Measurements from ENCODE around the gene ADAM23.

The ADAM23 gene

DNA sequence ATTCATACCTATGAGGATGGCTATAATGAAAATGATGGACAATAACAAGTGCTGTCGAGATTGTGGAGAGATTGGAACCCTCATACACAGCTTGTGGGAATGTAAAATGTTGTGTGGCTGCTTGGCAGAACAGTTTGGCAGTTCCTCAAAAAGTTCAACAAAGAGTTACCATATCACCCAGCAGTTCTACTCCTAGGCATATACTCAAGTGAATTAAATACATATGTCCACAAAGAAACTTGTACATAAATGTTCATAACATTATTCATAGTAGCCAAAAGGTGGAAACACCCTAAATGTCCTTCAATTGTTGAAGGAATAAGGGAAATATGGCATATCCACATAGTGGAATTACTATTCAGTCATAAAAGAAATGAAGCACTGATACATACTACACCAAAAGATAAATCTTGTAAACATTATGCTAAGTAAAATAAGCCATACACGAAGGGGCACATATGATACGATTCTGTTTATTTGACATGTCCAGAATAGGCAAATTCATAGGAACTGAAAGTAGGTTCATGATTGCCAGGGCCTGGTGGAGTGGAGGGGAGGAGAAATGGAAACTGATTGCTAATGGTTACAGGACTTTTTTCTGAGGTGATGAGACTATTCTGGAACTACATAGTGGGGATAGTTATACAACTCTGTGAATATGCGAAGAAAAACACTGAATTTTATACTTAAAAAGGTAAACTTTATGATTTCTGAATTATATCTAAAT lies 92.1 kb downstream of the ADAM23 start:
- H3K4ac ChIP-seq (ENCODE audit: low read length), result no peak overlapping the region
- no peak overlapping the region for H2AK5ac ChIP-seq (ENCODE audit: low read depth, low read length)
- no peak overlapping the region for H2BK5ac ChIP-seq (ENCODE audit: low read length)
- H4K8ac ChIP-seq (ENCODE audit: low read depth, low read length), result no peak overlapping the region
- no peaks in the 10 kb centered on the region for H3K36me3 ChIP-seq (replicated peaks in 1 of 2; ENCODE audit: control insufficient read depth in 2 of 2, insufficient read depth in 2 of 2, low read length in 2 of 2)
- no peaks in the 10 kb centered on the region for H3K79me1 ChIP-seq (ENCODE audit: low read depth, low read length)
- no peak overlapping the region for H3K4me2 ChIP-seq (ENCODE audit: insufficient read depth, low read length, poor library complexity, severe bottlenecking)
- H2BK12ac ChIP-seq (ENCODE audit: low read length), result no peak overlapping the region
- no peak overlapping the region for H3K23ac ChIP-seq (ENCODE audit: low read depth, low read length, poor library complexity)
- WGBS, 2 donors (ENCODE audit: extremely low coverage in 2 of 2, insufficient read length in 2 of 2, insufficient replicate concordance in 1 of 2), result no CpG with 5 or more reads among the region's 4 CpGs
- H3K27me3 ChIP-seq (ENCODE audit: control insufficient read depth in 3 of 3, insufficient read depth in 3 of 3, low read depth in 1 of 3, low read length in 3 of 3), result no peaks in the 10 kb centered on the region
- no peak for DNase-seq (ENCODE audit: low spot score)
- no peaks in the 10 kb centered on the region for H3K9me3 ChIP-seq (replicated peaks in 1 of 2; ENCODE audit: control insufficient read depth in 2 of 2, insufficient read depth in 1 of 2, low read depth in 1 of 2, low read length in 2 of 2)
- no peak overlapping the region for H2BK15ac ChIP-seq (ENCODE audit: low read length)
- no peak overlapping the region for H3K14ac ChIP-seq (ENCODE audit: low read length)
- H3K4me3 ChIP-seq (ENCODE audit: low read length in 2 of 2), result no peak overlapping the region
- H3K27ac ChIP-seq (replicated peaks; ENCODE audit: low read length), result no peak overlapping the region
- no peak overlapping the region for H2AFZ ChIP-seq (ENCODE audit: low read length)
- H3K18ac ChIP-seq (ENCODE audit: low read length), result no peak overlapping the region
- no peak overlapping the region for H4K91ac ChIP-seq (ENCODE audit: low read depth, low read length, poor library complexity)
- peaks cover 0 to 1% of the 10 kb centered on the region in 2 donors for H3K4me1 ChIP-seq (ENCODE audit: control insufficient read depth in 2 of 2, insufficient read depth in 1 of 2, low read depth in 1 of 2, low read length in 2 of 2)
- H2BK120ac ChIP-seq (ENCODE audit: low read depth, low read length), result no peak overlapping the region
- no peak overlapping the region for H3K9ac ChIP-seq (ENCODE audit: low read depth, low read length, poor library complexity)

DNA sequence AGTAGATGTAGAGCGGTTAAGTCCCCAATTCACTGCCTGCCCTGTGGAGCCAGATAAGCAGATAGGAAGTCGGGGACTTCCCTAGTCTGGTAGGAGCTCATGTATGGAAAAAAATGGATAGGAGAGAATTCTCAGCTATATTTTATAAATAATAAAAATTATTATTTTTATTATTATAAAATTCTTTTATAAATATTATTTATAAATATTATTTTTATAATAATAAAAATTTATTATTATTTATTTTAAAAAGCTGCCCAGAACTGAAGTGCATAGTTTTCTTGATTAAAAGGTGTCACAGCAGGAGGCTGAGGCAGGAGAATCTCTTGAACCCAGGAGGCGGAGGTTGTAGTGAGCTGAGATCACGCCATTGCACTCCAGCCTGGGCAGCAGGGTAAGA lies 97.4 kb downstream of the ADAM23 start:
- no peak overlapping the region for H4K8ac ChIP-seq (ENCODE audit: low read depth, low read length)
- no peaks in the 10 kb centered on the region for H3K4me1 ChIP-seq (ENCODE audit: control insufficient read depth in 2 of 2, insufficient read depth in 1 of 2, low read depth in 1 of 2, low read length in 2 of 2)
- no peak overlapping the region for H2BK15ac ChIP-seq (ENCODE audit: low read length)
- no peak overlapping the region for H2AK5ac ChIP-seq (ENCODE audit: low read depth, low read length)
- no peak overlapping the region for H3K4ac ChIP-seq (ENCODE audit: low read length)
- no peak overlapping the region for H3K23ac ChIP-seq (ENCODE audit: low read depth, low read length, poor library complexity)
- H4K91ac ChIP-seq (ENCODE audit: low read depth, low read length, poor library complexity), result no peak overlapping the region
- H3K27ac ChIP-seq (replicated peaks; ENCODE audit: low read length), result no peak overlapping the region
- no peak overlapping the region for H3K9ac ChIP-seq (ENCODE audit: low read depth, low read length, poor library complexity)
- no peak for DNase-seq (ENCODE audit: low spot score)
- H3K14ac ChIP-seq (ENCODE audit: low read length), result no peak overlapping the region
- no peaks in the 10 kb centered on the region for H3K36me3 ChIP-seq (replicated peaks in 1 of 2; ENCODE audit: control insufficient read depth in 2 of 2, insufficient read depth in 2 of 2, low read length in 2 of 2)
- H2BK5ac ChIP-seq (ENCODE audit: low read length), result no peak overlapping the region
- no peak overlapping the region for H2BK120ac ChIP-seq (ENCODE audit: low read depth, low read length)
- H3K79me1 ChIP-seq (ENCODE audit: low read depth, low read length), result no peaks in the 10 kb centered on the region
- H2AFZ ChIP-seq (ENCODE audit: low read length), result no peak overlapping the region
- H3K18ac ChIP-seq (ENCODE audit: low read length), result no peak overlapping the region
- H3K27me3 ChIP-seq (ENCODE audit: control insufficient read depth in 3 of 3, insufficient read depth in 3 of 3, low read depth in 1 of 3, low read length in 3 of 3), result no peaks in the 10 kb centered on the region
- WGBS, 2 donors (ENCODE audit: extremely low coverage in 2 of 2, insufficient read length in 2 of 2, insufficient replicate concordance in 1 of 2), result no CpG with 5 or more reads among the region's 4 CpGs
- H2BK12ac ChIP-seq (ENCODE audit: low read length), result no peak overlapping the region
- H3K9me3 ChIP-seq (replicated peaks in 1 of 2; ENCODE audit: control insufficient read depth in 2 of 2, insufficient read depth in 1 of 2, low read depth in 1 of 2, low read length in 2 of 2), result no peaks in the 10 kb centered on the region
- no peak overlapping the region for H3K4me2 ChIP-seq (ENCODE audit: insufficient read depth, low read length, poor library complexity, severe bottlenecking)
- no peak overlapping the region for H3K4me3 ChIP-seq (ENCODE audit: low read length in 2 of 2)

DNA sequence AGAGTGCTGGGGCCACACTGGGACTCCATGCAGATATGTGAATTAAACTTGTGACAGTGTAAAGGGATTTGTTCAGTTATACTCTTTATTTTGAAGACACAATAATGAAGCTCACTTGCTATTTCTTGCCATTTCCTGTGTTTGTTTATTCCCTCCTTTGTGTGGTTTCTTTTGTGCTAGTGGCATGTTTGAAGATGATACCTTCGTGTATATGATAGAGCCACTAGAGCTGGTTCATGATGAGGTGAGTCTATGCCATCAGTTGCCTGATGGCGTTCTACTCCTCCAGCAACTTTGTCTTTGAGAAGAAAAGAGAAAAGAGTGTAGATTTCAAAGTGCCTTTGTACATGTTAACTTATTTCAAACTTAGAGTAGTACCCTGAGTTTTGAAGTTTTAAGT lies 99.7 kb downstream of the ADAM23 start:
- H3K27ac ChIP-seq (replicated peaks; ENCODE audit: low read length), result no peak overlapping the region
- no peaks in the 10 kb centered on the region for H3K27me3 ChIP-seq (ENCODE audit: control insufficient read depth in 3 of 3, insufficient read depth in 3 of 3, low read depth in 1 of 3, low read length in 3 of 3)
- no peak overlapping the region for H2BK120ac ChIP-seq (ENCODE audit: low read depth, low read length)
- no peak overlapping the region for H3K4me2 ChIP-seq (ENCODE audit: insufficient read depth, low read length, poor library complexity, severe bottlenecking)
- no peak overlapping the region for H3K4me3 ChIP-seq (ENCODE audit: low read length in 2 of 2)
- no peak overlapping the region for H2BK5ac ChIP-seq (ENCODE audit: low read length)
- no peak for DNase-seq (ENCODE audit: low spot score)
- no peak overlapping the region for H3K18ac ChIP-seq (ENCODE audit: low read length)
- H2AK5ac ChIP-seq (ENCODE audit: low read depth, low read length), result no peak overlapping the region
- no peak overlapping the region for H3K9ac ChIP-seq (ENCODE audit: low read depth, low read length, poor library complexity)
- H2AFZ ChIP-seq (ENCODE audit: low read length), result no peak overlapping the region
- H2BK15ac ChIP-seq (ENCODE audit: low read length), result no peak overlapping the region
- WGBS, 2 donors (ENCODE audit: extremely low coverage in 2 of 2, insufficient read length in 2 of 2, insufficient replicate concordance in 1 of 2), result no CpG with 5 or more reads among the region's 2 CpGs
- no peak overlapping the region for H4K8ac ChIP-seq (ENCODE audit: low read depth, low read length)
- no peaks in the 10 kb centered on the region for H3K9me3 ChIP-seq (replicated peaks in 1 of 2; ENCODE audit: control insufficient read depth in 2 of 2, insufficient read depth in 1 of 2, low read depth in 1 of 2, low read length in 2 of 2)
- no peak overlapping the region for H3K4ac ChIP-seq (ENCODE audit: low read length)
- H3K36me3 ChIP-seq (replicated peaks in 1 of 2; ENCODE audit: control insufficient read depth in 2 of 2, insufficient read depth in 2 of 2, low read length in 2 of 2), result no peaks in the 10 kb centered on the region
- H4K91ac ChIP-seq (ENCODE audit: low read depth, low read length, poor library complexity), result no peak overlapping the region
- H2BK12ac ChIP-seq (ENCODE audit: low read length), result no peak overlapping the region
- H3K4me1 ChIP-seq (ENCODE audit: control insufficient read depth in 2 of 2, insufficient read depth in 1 of 2, low read depth in 1 of 2, low read length in 2 of 2), result no peaks in the 10 kb centered on the region
- no peak overlapping the region for H3K23ac ChIP-seq (ENCODE audit: low read depth, low read length, poor library complexity)
- H3K14ac ChIP-seq (ENCODE audit: low read length), result no peak overlapping the region
- H3K79me1 ChIP-seq (ENCODE audit: low read depth, low read length), result no peaks in the 10 kb centered on the region

DNA sequence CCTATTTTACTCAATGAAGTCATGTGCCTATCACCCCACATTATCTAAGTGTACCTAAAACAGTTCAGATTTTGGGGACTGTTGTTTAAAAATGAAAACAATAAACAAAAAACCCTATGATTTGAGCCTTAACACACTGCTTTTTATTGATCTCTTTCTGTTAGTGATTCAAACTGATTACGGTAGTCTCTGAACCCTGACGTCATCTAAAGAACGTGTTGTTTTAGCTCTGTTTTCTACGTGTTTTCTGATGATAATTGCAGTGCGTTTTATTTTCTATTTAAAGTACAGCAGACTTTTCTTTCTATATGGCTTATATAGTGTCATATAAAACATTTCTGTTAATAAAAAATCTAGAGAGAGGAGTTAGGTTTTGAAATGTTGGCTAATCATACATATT lies 105.1 kb downstream of the ADAM23 start:
- H3K18ac ChIP-seq (ENCODE audit: low read length), result no peak overlapping the region
- no peaks in the 10 kb centered on the region for H3K36me3 ChIP-seq (replicated peaks in 1 of 2; ENCODE audit: control insufficient read depth in 2 of 2, insufficient read depth in 2 of 2, low read length in 2 of 2)
- H3K14ac ChIP-seq (ENCODE audit: low read length), result no peak overlapping the region
- no peak overlapping the region for H2BK12ac ChIP-seq (ENCODE audit: low read length)
- no peak overlapping the region for H3K27ac ChIP-seq (replicated peaks; ENCODE audit: low read length)
- H2BK5ac ChIP-seq (ENCODE audit: low read length), result no peak overlapping the region
- no peak overlapping the region for H3K9ac ChIP-seq (ENCODE audit: low read depth, low read length, poor library complexity)
- H2AFZ ChIP-seq (ENCODE audit: low read length), result no peak overlapping the region
- H3K4me3 ChIP-seq (ENCODE audit: low read length in 2 of 2), result no peak overlapping the region
- H3K4me1 ChIP-seq (ENCODE audit: control insufficient read depth in 2 of 2, insufficient read depth in 1 of 2, low read depth in 1 of 2, low read length in 2 of 2), result no peaks in the 10 kb centered on the region
- H3K4ac ChIP-seq (ENCODE audit: low read length), result no peak overlapping the region
- H3K9me3 ChIP-seq (replicated peaks in 1 of 2; ENCODE audit: control insufficient read depth in 2 of 2, insufficient read depth in 1 of 2, low read depth in 1 of 2, low read length in 2 of 2), result no peaks in the 10 kb centered on the region
- no peak overlapping the region for H2BK120ac ChIP-seq (ENCODE audit: low read depth, low read length)
- WGBS, 2 donors (ENCODE audit: extremely low coverage in 2 of 2, insufficient read length in 2 of 2, insufficient replicate concordance in 1 of 2), result no CpG with 5 or more reads among the region's 5 CpGs
- H3K79me1 ChIP-seq (ENCODE audit: low read depth, low read length), result no peaks in the 10 kb centered on the region
- no peaks in the 10 kb centered on the region for H3K27me3 ChIP-seq (ENCODE audit: control insufficient read depth in 3 of 3, insufficient read depth in 3 of 3, low read depth in 1 of 3, low read length in 3 of 3)
- no peak overlapping the region for H4K91ac ChIP-seq (ENCODE audit: low read depth, low read length, poor library complexity)
- no peak overlapping the region for H2AK5ac ChIP-seq (ENCODE audit: low read depth, low read length)
- no peak overlapping the region for H2BK15ac ChIP-seq (ENCODE audit: low read length)
- H4K8ac ChIP-seq (ENCODE audit: low read depth, low read length), result no peak overlapping the region
- H3K4me2 ChIP-seq (ENCODE audit: insufficient read depth, low read length, poor library complexity, severe bottlenecking), result no peak overlapping the region
- DNase-seq (ENCODE audit: low spot score), result no peak
- no peak overlapping the region for H3K23ac ChIP-seq (ENCODE audit: low read depth, low read length, poor library complexity)
